HEK293 (cell line): ENCODE results near the gene USP31.

Source experiments
- CTCF ChIA-PET: fragments of 350-600 bp; formaldehyde crosslinking; extraction: SDS; loops from one replicate; lab custom pipeline; 2021; ENCODE audit warnings: antibody characterized with exemption; lab: Yijun Ruan, JAX
- POLR2A ChIA-PET: fragments of 300-600 bp; formaldehyde crosslinking; extraction: SDS; loops from one replicate; lab custom pipeline; 2020; ENCODE audit warnings: antibody characterized with exemption, inconsistent platforms; lab: Yijun Ruan, JAX
- H3K27ac ChIP-seq: fragments of 200-500 bp; sonication (Bioruptor generic); 2 replicates; pipeline ENCODE4 v1.5.1; 2014; ENCODE audit warnings: low read depth, low read length, control low read depth, inconsistent platforms; ENCODE audit errors: extremely low read depth
- H3K36me3 ChIP-seq, 2 experiments: fragments of 200-500 bp in 1 of 2; sonication (Bioruptor generic) in 1 of 2; 1 replicate in 1 of 2; 2 replicates in 1 of 2; pipeline ENCODE4 v1.5.1; 2014 to 2017; ENCODE audit warnings: inconsistent platforms in 2 of 2, low read length in 2 of 2; ENCODE audit not compliant: control insufficient read depth in 2 of 2, insufficient read depth in 1 of 2
- H3K4me1 ChIP-seq: fragments of 200-500 bp; sonication (Bioruptor generic); 2 replicates; pipeline ENCODE4 v1.5.1; 2014; ENCODE audit warnings: mild to moderate bottlenecking, low read length, inconsistent platforms; ENCODE audit not compliant: control insufficient read depth, insufficient read depth
- H3K4me3 ChIP-seq: 2 replicates; pipeline ENCODE4 v1.5.1; 2011; ENCODE audit warnings: low read depth, mild to moderate bottlenecking, control low read depth, low read length, moderate library complexity
- H3K9me3 ChIP-seq: fragments of 200-500 bp; sonication (Bioruptor generic); 2 replicates; pipeline ENCODE4 v1.5.1; 2014; ENCODE audit warnings: low read depth, low read length, inconsistent platforms; ENCODE audit not compliant: control insufficient read depth, insufficient read depth
- ELK4 ChIP-seq: IDR thresholded peaks from 2 replicates; pipeline ENCODE4 v1.6.1; 2011; ENCODE audit warnings: mild to moderate bottlenecking, low read depth, low read length, borderline replicate concordance
- FEZF1 ChIP-seq: fragments of 450-650 bp; formaldehyde crosslinking; IDR thresholded peaks from 2 replicates; pipeline ENCODE4 v1.5.1; 2016; ENCODE audit warnings: missing biosample characterization, missing genetic modification characterization
- OVOL3 ChIP-seq: fragments of 450-650 bp; formaldehyde crosslinking; IDR thresholded peaks from 2 replicates; pipeline ENCODE4 v1.5.1; 2016; ENCODE audit warnings: missing biosample characterization, missing genetic modification characterization
- PRDM1 ChIP-seq: fragments of 450-650 bp; formaldehyde crosslinking; IDR thresholded peaks from 2 replicates; pipeline ENCODE4; 2016; ENCODE audit warnings: missing biosample characterization, missing genetic modification characterization
- ZFP41 ChIP-seq: fragments of 450-650 bp; formaldehyde crosslinking; IDR thresholded peaks from 2 replicates; pipeline ENCODE4 v1.5.1; 2016; ENCODE audit warnings: missing biosample characterization, missing genetic modification characterization, borderline replicate concordance
- ZNF140 ChIP-seq: fragments of 450-650 bp; formaldehyde crosslinking; IDR thresholded peaks from 2 replicates; pipeline ENCODE4 v1.5.1; 2016; ENCODE audit warnings: missing biosample characterization, missing genetic modification characterization
- ZNF175 ChIP-seq: fragments of 450-650 bp; formaldehyde crosslinking; IDR thresholded peaks from 2 replicates; pipeline ENCODE4 v1.5.1; 2016; ENCODE audit warnings: missing biosample characterization, missing genetic modification characterization
- ZNF221 ChIP-seq: fragments of 450-650 bp; formaldehyde crosslinking; IDR thresholded peaks from 2 replicates; pipeline ENCODE4 v1.5.1; 2017; ENCODE audit warnings: missing biosample characterization, missing genetic modification characterization, borderline replicate concordance
- ZNF571 ChIP-seq: fragments of 450-650 bp; formaldehyde crosslinking; IDR thresholded peaks from 2 replicates; pipeline ENCODE4 v1.5.0; 2017; ENCODE audit warnings: missing biosample characterization, missing genetic modification characterization
- ZNF585B ChIP-seq: fragments of 450-650 bp; formaldehyde crosslinking; IDR thresholded peaks from 2 replicates; pipeline ENCODE4 v1.5.1; 2016; ENCODE audit warnings: missing biosample characterization, missing genetic modification characterization
- ZNF654 ChIP-seq: fragments of 450-650 bp; formaldehyde crosslinking; IDR thresholded peaks from 2 replicates; pipeline ENCODE4 v1.5.1; 2016; ENCODE audit warnings: low read depth, missing biosample characterization, missing genetic modification characterization
- ZNF776 ChIP-seq: fragments of 450-650 bp; formaldehyde crosslinking; IDR thresholded peaks from 2 replicates; pipeline ENCODE4 v1.5.0; 2017; ENCODE audit warnings: missing biosample characterization, missing genetic modification characterization, borderline replicate concordance
- TF ChIP-seq, protein P1 (sequence below): fragments of 450-650 bp; formaldehyde crosslinking; IDR thresholded peaks from 2 replicates; pipeline ENCODE4 v1.5.1; 2016; ENCODE audit warnings: missing biosample characterization, missing genetic modification characterization
- TF ChIP-seq, protein P2 (sequence below): fragments of 450-650 bp; formaldehyde crosslinking; IDR thresholded peaks from 2 replicates; pipeline ENCODE4 v1.5.1; 2016; ENCODE audit warnings: missing biosample characterization, missing genetic modification characterization
- TF ChIP-seq, protein P3 (sequence below): fragments of 450-650 bp; formaldehyde crosslinking; IDR thresholded peaks from 2 replicates; pipeline ENCODE4 v1.5.1; 2016; ENCODE audit warnings: missing biosample characterization, missing genetic modification characterization

Gene USP31

GRCh38 chr16:23143391-23143790 is 5.9 kb downstream of the USP31 start (continued):
- TF ChIP-seq ZNF776 (tag by site-specific recombination) (no peak), ELK4 (no peak), FEZF1 (tag by site-specific recombination) (no peak), ZFP41 (tag by site-specific recombination) (no peak), ZNF175 (tag by site-specific recombination) (no peak), PRDM1 (tag by site-specific recombination) (peak; percentile 97), ZNF571 (tag by site-specific recombination) (no peak), OVOL3 (tag by site-specific recombination) (no peak)
- TF ChIP-seq, protein P1, sequence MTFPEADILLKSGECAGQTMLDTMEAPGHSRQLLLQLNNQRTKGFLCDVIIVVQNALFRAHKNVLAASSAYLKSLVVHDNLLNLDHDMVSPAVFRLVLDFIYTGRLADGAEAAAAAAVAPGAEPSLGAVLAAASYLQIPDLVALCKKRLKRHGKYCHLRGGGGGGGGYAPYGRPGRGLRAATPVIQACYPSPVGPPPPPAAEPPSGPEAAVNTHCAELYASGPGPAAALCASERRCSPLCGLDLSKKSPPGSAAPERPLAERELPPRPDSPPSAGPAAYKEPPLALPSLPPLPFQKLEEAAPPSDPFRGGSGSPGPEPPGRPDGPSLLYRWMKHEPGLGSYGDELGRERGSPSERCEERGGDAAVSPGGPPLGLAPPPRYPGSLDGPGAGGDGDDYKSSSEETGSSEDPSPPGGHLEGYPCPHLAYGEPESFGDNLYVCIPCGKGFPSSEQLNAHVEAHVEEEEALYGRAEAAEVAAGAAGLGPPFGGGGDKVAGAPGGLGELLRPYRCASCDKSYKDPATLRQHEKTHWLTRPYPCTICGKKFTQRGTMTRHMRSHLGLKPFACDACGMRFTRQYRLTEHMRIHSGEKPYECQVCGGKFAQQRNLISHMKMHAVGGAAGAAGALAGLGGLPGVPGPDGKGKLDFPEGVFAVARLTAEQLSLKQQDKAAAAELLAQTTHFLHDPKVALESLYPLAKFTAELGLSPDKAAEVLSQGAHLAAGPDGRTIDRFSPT (tag by site-specific recombination), result no peak
- TF ChIP-seq, protein P2, sequence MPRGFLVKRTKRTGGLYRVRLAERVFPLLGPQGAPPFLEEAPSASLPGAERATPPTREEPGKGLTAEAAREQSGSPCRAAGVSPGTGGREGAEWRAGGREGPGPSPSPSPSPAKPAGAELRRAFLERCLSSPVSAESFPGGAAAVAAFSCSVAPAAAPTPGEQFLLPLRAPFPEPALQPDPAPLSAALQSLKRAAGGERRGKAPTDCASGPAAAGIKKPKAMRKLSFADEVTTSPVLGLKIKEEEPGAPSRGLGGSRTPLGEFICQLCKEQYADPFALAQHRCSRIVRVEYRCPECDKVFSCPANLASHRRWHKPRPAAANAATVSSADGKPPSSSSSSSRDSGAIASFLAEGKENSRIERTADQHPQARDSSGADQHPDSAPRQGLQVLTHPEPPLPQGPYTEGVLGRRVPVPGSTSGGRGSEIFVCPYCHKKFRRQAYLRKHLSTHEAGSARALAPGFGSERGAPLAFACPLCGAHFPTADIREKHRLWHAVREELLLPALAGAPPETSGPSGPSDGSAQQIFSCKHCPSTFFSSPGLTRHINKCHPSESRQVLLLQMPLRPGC (tag by site-specific recombination), result no peak
- TF ChIP-seq, all 188 proteins: peak for 3

DNA sequence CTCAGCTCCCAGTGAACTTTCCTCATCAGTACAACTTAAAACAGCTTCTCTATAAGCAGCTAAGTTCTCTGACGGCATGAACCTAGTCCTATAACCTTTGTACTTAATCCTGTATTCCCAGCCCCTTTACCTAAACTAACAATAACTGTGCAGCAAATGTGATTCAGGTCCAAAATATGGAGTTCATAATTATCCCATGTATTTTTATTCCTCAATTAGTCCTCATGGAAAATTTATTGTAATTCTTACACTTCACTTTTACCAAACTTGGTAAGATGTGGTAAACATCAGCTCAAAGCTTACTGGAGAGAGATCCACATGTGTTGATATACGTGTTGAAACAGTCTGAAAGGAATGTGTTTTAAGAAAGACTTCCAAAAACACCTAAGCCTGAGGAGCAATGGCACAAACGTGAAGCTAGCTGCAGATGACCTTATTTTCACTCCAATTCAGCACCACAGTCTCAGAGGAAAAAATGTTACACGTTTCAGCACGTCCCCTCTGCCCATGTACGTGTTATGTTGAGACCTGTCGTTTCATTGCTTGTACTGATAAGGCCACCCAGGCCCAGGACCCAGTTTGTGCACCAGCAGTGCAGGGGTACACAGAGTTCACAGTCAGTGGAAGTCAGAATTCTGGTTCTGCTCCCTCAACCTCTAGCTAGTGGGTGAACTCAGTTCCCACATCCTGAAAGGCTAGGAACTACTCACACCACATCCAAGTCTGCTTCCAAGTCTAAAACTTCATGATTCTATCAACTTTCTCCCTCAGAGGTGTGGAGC is 7.1 kb downstream of the USP31 start:
- no peak overlapping the region for H3K4me3 ChIP-seq
- TF ChIP-seq ZNF221 (tag by site-specific recombination) (no peak), ZNF140 (tag by site-specific recombination) (no peak), ZNF585B (peak; percentile 40), ZNF654 (tag by site-specific recombination) (no peak)
- TF ChIP-seq, protein P3, sequence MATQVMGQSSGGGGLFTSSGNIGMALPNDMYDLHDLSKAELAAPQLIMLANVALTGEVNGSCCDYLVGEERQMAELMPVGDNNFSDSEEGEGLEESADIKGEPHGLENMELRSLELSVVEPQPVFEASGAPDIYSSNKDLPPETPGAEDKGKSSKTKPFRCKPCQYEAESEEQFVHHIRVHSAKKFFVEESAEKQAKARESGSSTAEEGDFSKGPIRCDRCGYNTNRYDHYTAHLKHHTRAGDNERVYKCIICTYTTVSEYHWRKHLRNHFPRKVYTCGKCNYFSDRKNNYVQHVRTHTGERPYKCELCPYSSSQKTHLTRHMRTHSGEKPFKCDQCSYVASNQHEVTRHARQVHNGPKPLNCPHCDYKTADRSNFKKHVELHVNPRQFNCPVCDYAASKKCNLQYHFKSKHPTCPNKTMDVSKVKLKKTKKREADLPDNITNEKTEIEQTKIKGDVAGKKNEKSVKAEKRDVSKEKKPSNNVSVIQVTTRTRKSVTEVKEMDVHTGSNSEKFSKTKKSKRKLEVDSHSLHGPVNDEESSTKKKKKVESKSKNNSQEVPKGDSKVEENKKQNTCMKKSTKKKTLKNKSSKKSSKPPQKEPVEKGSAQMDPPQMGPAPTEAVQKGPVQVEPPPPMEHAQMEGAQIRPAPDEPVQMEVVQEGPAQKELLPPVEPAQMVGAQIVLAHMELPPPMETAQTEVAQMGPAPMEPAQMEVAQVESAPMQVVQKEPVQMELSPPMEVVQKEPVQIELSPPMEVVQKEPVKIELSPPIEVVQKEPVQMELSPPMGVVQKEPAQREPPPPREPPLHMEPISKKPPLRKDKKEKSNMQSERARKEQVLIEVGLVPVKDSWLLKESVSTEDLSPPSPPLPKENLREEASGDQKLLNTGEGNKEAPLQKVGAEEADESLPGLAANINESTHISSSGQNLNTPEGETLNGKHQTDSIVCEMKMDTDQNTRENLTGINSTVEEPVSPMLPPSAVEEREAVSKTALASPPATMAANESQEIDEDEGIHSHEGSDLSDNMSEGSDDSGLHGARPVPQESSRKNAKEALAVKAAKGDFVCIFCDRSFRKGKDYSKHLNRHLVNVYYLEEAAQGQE (tag by site-specific recombination), result 0 out of 2 replicates have a peak, but pooled peaks have one; percentile 31
- peaks cover 24% of the 10 kb centered on the region for H3K4me1 ChIP-seq
- H3K27ac ChIP-seq, result no peak overlapping the region
- CTCF ChIA-PET, result interaction anchor here (0.6 kb wide), 1 partner anchor 1485 kb away, joined by 3 read pairs; no protein-coding TSS in a partner anchor
- POLR2A ChIA-PET, result interaction anchor here (0.6 kb wide), 1 partner anchor 16 kb away, joined by 3 read pairs; no protein-coding TSS in a partner anchor
- H3K36me3 ChIP-seq, result peaks cover 0 to under 1% of the 10 kb centered on the region in 2 experiments; a peak in 1 of 3 replicates
- no peaks in the 10 kb centered on the region for H3K9me3 ChIP-seq
